Coronary artery (tissue), 2 donors: ENCODE measurements around the gene KCNK15.

ENCODE experiments used
- DNase-seq: peaks from one replicate; pipeline ENCODE4 v3.0.0-alpha.2; 2017; ENCODE audit warnings: low spot score
- H3K27ac ChIP-seq, 2 donors: fragments of 200-600 bp; sonication (generic); one replicate each; pipeline ENCODE4 v1.5.1; 2016 to 2019
- H3K4me3 ChIP-seq: fragments of 200-600 bp; sonication (generic); 2 replicates; pipeline ENCODE4 v1.5.1; 2016; ENCODE audit warnings: mild to moderate bottlenecking, moderate library complexity
- TF ChIP-seq, protein P1 (sequence below): fragments of 200-600 bp; sonication (generic); IDR thresholded peaks from one replicate; pipeline ENCODE4 v1.5.1; 2019; ENCODE audit warnings: antibody characterized with exemption

The KCNK15 gene

DNA sequence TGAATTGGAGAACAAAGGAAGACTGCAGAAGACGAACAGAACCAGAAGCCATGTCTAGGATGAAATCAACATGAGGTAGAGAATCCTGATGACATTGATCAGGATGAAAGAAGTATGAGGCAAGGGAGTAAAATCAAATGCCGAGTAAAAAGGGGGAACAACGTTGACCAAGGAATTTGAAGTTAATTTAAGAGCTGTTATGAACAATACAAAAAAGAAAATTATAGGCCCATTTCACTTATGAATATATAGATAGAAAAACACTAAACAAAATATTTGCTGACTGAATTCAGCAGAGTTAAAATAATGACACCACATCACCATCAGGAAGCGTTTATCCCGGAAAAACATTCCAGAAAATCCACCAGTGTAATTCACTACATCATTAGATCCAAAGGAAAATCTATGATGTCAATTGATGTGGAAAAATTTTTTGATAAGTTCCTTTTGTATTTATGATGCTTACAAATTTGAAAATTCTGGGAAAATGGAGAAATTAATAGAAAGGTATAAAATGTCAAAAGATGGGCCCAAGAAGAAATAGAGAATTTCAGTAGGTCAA lies 38.6 kb upstream of the KCNK15 start:
- TF ChIP-seq, protein P1, sequence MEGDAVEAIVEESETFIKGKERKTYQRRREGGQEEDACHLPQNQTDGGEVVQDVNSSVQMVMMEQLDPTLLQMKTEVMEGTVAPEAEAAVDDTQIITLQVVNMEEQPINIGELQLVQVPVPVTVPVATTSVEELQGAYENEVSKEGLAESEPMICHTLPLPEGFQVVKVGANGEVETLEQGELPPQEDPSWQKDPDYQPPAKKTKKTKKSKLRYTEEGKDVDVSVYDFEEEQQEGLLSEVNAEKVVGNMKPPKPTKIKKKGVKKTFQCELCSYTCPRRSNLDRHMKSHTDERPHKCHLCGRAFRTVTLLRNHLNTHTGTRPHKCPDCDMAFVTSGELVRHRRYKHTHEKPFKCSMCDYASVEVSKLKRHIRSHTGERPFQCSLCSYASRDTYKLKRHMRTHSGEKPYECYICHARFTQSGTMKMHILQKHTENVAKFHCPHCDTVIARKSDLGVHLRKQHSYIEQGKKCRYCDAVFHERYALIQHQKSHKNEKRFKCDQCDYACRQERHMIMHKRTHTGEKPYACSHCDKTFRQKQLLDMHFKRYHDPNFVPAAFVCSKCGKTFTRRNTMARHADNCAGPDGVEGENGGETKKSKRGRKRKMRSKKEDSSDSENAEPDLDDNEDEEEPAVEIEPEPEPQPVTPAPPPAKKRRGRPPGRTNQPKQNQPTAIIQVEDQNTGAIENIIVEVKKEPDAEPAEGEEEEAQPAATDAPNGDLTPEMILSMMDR: no peak
- Histone ChIP-seq H3K27ac (peak overlapping the region; percentile 94 to 95), H3K4me3 (no peak overlapping the region)
- no peak for DNase-seq

DNA sequence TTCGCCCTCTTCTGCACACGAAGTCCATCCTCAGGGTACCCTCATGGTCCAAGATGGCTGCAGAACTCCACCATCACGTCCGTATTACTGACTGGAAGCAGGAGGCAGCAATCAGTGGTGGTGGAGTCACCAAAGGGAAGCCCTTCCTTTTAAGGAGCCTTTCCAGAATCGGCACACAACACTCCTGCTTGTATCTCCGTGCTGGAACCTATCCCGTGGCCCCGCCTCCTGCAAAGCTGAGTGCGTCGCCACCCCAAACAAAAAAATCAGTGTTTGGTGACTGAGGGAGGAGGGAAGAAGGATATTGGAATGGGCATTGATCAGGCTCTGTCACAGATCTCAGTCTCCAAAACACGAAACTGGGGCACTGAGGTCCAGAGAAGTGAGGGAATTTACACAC lies 36.3 kb upstream of the KCNK15 start:
- no peak for DNase-seq
- peak overlapping the region in 1 of 2 donors; percentile 38 for H3K27ac ChIP-seq
- no peak overlapping the region for H3K4me3 ChIP-seq
- TF ChIP-seq, protein P1: no peak

DNA sequence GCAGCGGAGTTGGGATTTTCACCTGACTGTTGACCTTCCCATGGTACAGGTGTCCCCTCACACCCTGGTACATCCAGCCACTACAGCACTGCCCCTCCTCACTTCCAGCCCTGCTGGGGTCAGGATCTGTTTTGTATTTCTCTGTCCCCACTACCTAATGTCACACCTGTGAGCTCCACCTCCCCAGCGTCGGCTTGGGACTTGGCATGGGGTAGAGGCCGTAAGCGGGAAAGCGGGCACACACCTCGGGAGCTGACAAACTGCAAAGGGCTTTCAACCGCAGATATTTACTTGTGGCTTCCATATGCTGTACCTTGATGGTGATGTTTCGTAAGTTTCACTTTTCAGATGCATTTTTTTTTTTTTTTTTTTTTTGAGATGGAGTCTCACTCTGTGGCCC lies 35.9 kb upstream of the KCNK15 start:
- H3K27ac ChIP-seq: peak overlapping the region in 1 of 2 donors; percentile 38
- TF ChIP-seq, protein P1: no peak
- no peak for DNase-seq
- no peak overlapping the region for H3K4me3 ChIP-seq

DNA sequence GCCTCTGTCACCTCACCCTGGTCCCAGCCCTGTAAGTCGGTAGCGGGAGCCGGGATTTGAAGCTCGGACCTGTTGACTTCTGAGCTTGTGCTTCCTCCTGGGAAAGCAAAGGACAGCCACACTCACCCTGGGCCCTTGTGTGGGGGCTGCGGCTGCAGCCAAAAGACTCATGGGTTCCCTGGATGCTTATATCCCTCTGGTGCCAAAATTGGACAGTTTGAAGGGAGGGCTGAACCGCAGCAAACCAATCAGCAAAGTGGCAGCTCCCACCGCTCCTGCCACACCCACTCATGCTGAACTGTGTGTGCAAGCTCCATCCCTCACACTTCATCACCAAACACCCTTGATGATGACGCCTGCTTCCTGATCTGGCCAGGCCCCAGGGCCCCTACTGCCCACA lies 34.4 kb upstream of the KCNK15 start:
- H3K4me3 ChIP-seq: no peak overlapping the region
- no peak for DNase-seq
- TF ChIP-seq, protein P1: no peak
- peak overlapping the region; percentile 81 to 97 for H3K27ac ChIP-seq

DNA sequence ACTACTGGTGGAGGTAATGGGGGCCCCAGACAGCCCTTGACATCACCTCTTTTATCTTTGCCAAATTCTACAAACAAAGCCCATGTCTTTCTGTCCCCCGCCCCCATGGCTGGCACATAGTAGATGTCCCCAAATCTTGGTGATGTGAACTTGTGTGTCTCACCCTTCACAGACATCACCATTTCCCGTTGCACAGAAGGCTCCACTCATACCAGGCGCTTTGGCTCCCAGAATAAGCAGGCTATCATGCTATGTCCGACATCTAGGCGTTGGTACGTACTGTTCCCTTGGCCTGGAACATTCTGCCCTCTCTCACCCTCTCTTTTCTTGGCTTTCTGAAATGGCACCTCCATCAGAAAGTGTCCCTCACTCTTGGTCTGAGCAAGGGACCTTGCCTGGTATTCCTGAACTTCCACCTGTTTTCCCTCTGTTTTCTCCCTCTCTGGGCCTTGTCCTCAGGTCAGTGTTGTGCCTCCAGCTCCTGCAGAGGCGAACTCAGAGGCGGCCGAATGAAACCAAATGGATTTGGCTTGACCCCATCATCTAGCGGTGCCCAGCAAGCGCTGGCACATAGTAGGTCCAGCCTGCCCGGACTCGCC lies 31.5 kb upstream of the KCNK15 start:
- peak overlapping the region; percentile 96 to 97 for H3K27ac ChIP-seq
- peak overlapping the region; percentile 68 for H3K4me3 ChIP-seq
- peak; percentile 95 for DNase-seq
- TF ChIP-seq, protein P1: no peak

DNA sequence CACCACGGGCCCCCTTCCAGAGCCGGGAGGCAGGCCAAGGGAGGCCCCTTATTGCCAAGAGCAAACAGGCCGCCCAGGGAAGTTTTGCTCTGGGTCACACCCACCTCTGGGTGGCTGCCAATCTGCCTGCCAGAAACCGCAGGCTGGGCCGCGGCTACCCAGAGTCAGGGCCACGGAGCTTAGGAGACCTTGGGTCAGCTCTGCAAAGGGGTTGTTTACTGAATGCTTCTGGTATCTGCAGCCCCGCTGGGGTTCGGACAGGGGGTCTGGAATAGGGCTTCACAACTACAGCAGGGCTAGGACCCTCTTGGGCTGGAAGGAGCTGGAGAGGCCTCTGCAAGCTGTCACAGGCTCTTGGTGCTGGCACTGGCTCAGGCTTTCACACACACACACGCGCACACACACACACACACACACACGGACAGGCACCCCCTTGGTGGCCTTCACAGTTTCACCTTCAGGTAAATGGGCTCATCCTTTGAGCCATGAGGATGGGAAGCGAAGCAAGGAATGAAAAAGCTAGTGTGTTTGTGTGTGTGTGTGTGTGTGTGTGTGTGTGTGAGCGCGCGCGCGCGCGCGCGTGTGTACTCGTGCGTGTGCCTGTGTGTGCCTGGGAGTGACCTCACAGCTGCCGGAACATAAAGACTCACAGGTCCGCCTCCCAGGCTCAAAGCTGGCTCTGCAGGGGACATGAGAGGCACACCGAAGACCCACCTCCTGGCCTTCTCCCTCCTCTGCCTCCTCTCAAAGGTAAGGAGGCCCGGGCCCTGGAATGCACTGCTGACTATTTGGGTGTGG lies 30.8 kb upstream of the KCNK15 start, which contains the start of gene CCN5:
Gene CCN5 (plus strand): TSS at position 669 of the 798 bp plus-strand sequence. CDS start 22 bp downstream, at position 691.
- Histone ChIP-seq H3K4me3 (peak within 1 kb of the TSS; percentile 68), H3K27ac (peak within 1 kb of the TSS; percentile 96 to 97)
- TF ChIP-seq, protein P1: no peak
- DNase-seq: peak; percentile 95
